Measurements from ENCODE around the gene MUC4.

MUC4 gene

GRCh38 chr3:195704433-195704999 is 107.2 kb downstream of the MUC4 start:
- no peak overlapping the region for H3K27ac ChIP-seq
- TF ChIP-seq CTCF (conservative IDR thresholded peaks at IDR 0.05): no peak
- TF ChIP-seq ZFX (IDR thresholded peaks at IDR 0.05): no peak

- no peak overlapping the region for H3K27ac ChIP-seq
- TF ChIP-seq ZFX (IDR thresholded peaks at IDR 0.05) (no peak), CTCF (conservative IDR thresholded peaks at IDR 0.05) (no peak)
Measured at GRCh38 chr3:195703776-195704175, 108.0 kb downstream of the MUC4 start.

- no peak overlapping the region for H3K27ac ChIP-seq
- no peak for TF ChIP-seq CTCF (conservative IDR thresholded peaks at IDR 0.05)
- no peak for TF ChIP-seq ZFX (IDR thresholded peaks at IDR 0.05)
Measured at GRCh38 chr3:195701042-195701915, 110.5 kb downstream of the MUC4 start.

- TF ChIP-seq ZFX (IDR thresholded peaks at IDR 0.05) (no peak), CTCF (conservative IDR thresholded peaks at IDR 0.05) (no peak)
- no peak overlapping the region for H3K27ac ChIP-seq
Measured at GRCh38 chr3:195700319-195700718, 111.4 kb downstream of the MUC4 start.

GRCh38 chr3:195699860-195700259 is 111.9 kb downstream of the MUC4 start:
- H3K27ac ChIP-seq: no peak overlapping the region
- TF ChIP-seq CTCF (conservative IDR thresholded peaks at IDR 0.05): no peak
- no peak for TF ChIP-seq ZFX (IDR thresholded peaks at IDR 0.05)

- no peak for TF ChIP-seq ZFX (IDR thresholded peaks at IDR 0.05)
- TF ChIP-seq CTCF (conservative IDR thresholded peaks at IDR 0.05): no peak
- no peak overlapping the region for H3K27ac ChIP-seq
Measured at GRCh38 chr3:195699388-195699771, 112.3 kb downstream of the MUC4 start.

GRCh38 chr3:195698647-195699387 is 112.9 kb downstream of the MUC4 start:
- TF ChIP-seq CTCF (conservative IDR thresholded peaks at IDR 0.05): no peak
- no peak for TF ChIP-seq ZFX (IDR thresholded peaks at IDR 0.05)
- no peak overlapping the region for H3K27ac ChIP-seq
